Panc1 (cell line): ENCODE data around the gene MRPL14.

Experiments used
- CTCF ChIP-seq: fragments of 450-650 bp; IDR thresholded peaks from 2 replicates; pipeline ENCODE4 v1.5.1; 2017; ENCODE audit warnings: mild to moderate bottlenecking
- POLR2AphosphoS5 ChIP-seq: IDR thresholded peaks from 2 replicates; pipeline ENCODE4 v1.6.1; 2012; ENCODE audit warnings: mild to moderate bottlenecking, low read depth, low read length, moderate library complexity
- SIN3A ChIP-seq: IDR thresholded peaks from 2 replicates; pipeline ENCODE4 v1.6.1; 2012; ENCODE audit warnings: low read depth, mild to moderate bottlenecking, low read length, moderate library complexity, borderline replicate concordance; ENCODE audit not compliant: insufficient read depth

DNA sequence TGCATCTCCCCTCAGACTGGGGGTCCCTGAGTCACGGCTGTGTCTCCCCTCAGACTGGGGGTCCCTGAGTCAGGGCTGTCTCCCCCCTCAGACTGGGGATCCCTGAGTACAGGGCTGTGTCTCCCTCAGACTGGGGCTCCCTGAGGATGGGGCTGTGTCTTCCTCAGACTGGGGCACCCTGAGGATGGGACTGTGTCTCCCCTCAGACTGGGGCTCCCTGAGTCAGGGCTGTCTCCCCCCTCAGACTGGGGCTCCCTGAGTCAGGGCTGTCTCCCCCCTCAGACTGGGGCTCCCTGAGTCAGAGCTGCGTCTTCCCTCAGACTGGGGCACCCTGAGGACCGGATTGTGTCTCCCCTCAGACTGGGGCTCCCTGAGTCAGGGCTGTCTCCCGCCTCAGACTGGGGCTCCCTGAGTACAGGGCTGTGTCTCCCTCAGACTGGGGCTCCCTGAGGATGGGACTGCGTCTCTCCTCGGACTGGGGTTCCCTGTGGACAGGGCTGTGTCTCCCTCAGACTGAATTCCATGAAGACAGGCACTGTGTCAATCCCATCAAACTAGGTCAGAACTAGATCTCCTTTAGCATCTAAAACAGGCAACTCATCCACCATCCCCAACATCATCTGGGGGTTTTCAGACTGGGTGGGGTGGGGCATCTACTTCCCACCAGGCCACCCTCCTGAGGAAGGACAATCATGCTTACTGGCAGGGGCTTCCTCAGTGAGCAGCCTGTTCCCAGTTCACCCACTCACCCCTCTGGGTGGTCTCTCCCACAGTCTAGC lies 60.7 kb downstream of the MRPL14 start:
- TF ChIP-seq CTCF: no peak
- no peak for TF ChIP-seq POLR2AphosphoS5
- no peak for TF ChIP-seq SIN3A
